HG03342 (cell line): ENCODE measurements around the gene RCAN1.
"Not testable (repeated sequence)": the region's sequence is repeated elsewhere in the genome, so short reads cannot be mapped to it uniquely, and the experiment has no call there.

Experiments used
- ATAC-seq: cut with Tn5 transposase; IDR thresholded peaks from one replicate; pipeline ENCODE4 v1.9.1; 2021; ENCODE audit warnings: mild to moderate bottlenecking, moderate library complexity; ENCODE audit not compliant: unreplicated experiment

RCAN1 gene

DNA sequence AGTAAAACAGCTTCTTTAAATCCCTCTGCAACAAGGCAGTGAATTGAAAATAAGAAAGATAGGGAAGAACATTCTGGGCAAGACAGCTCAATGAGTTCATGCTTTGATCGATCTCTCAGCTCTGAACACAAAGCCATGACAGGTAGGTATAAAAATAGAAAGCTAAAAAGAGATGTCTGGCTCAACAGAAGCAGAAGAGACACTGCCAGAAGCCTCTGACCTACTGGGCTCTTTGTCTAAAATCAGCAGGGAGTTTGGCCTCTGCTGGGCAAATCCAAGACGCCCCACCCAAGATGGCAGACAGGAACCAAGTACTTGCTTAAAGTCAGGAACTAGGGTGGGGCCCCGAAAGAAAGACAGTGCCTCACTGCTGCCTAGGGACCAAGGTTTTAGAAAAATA, 147.6 kb downstream of the RCAN1 start:
- ATAC-seq = not testable (repeated sequence)
